HepG2 (cell line): Measurements from ENCODE around the gene PRR15L. TPM values are rescaled to one million over a fixed set of nuclear protein-coding genes. Genes with fewer than 3 reads are reported as not detected.
A peak's percentile ranks its signal among the peaks of the same experiment; 100 is the strongest.

Experiments used
- ARNT ChIP-seq: fragments of 450-650 bp; IDR thresholded peaks from 2 replicates; pipeline ENCODE4 v1.6.1; 2017
- BRCA1 ChIP-seq: sonication (generic); formaldehyde crosslinking; IDR thresholded peaks from 2 replicates; pipeline ENCODE4 v1.4.0; 2020; ENCODE audit warnings: missing genetic modification reagents
- CENPX ChIP-seq: sonication (generic); formaldehyde crosslinking; IDR thresholded peaks from 2 replicates; pipeline ENCODE4 v1.9.0; 2021; ENCODE audit warnings: mild to moderate bottlenecking, missing genetic modification reagents, moderate library complexity
- ISL2 ChIP-seq: sonication (generic); formaldehyde crosslinking; IDR thresholded peaks from 2 replicates; pipeline ENCODE4 v1.5.0; 2020; ENCODE audit warnings: missing genetic modification reagents
- KLF6 ChIP-seq: IDR thresholded peaks from 2 replicates; pipeline ENCODE4 v1.8.0; 2016; ENCODE audit warnings: missing biosample characterization, missing genetic modification reagents
- NKX3-1 ChIP-seq: sonication (generic); formaldehyde crosslinking; IDR thresholded peaks from 2 replicates; pipeline ENCODE4 v1.5.0; 2020; ENCODE audit warnings: missing genetic modification reagents
- NONO ChIP-seq, 2 experiments: fragments of 450-650 bp in 1 of 2; sonication (generic) in 1 of 2; formaldehyde crosslinking in 1 of 2; IDR thresholded peaks in 1 of 2; conservative IDR thresholded peaks in 1 of 2; 2 replicates each; pipeline versions ENCODE4 v1.6.1 to v1.8.0; 2017 to 2022; ENCODE audit warnings: mild to moderate bottlenecking in 1 of 2, missing genetic modification reagents in 1 of 2, moderate library complexity in 1 of 2
- PLSCR1 ChIP-seq: sonication (generic); formaldehyde crosslinking; IDR thresholded peaks from 2 replicates; pipeline ENCODE4 v1.5.0; 2020; ENCODE audit warnings: missing genetic modification reagents, mild to moderate bottlenecking, borderline replicate concordance
- REL ChIP-seq: sonication (generic); formaldehyde crosslinking; conservative IDR thresholded peaks from 2 replicates; pipeline ENCODE4 v1.8.0; 2022; ENCODE audit warnings: mild to moderate bottlenecking, missing genetic modification reagents, moderate library complexity
- SAFB2 ChIP-seq: sonication (generic); formaldehyde crosslinking; IDR thresholded peaks from 2 replicates; pipeline ENCODE4 v1.5.1; 2020; ENCODE audit warnings: missing genetic modification reagents, low read depth, mild to moderate bottlenecking, borderline replicate concordance
- SALL1 ChIP-seq: sonication (generic); formaldehyde crosslinking; IDR thresholded peaks from 2 replicates; pipeline ENCODE4 v1.8.0; 2022; ENCODE audit warnings: mild to moderate bottlenecking, missing genetic modification reagents
- SAP130 ChIP-seq: IDR thresholded peaks from 2 replicates; pipeline ENCODE4 v1.6.1; 2016; ENCODE audit warnings: low read depth
- SKI ChIP-seq: fragments of 450-650 bp; IDR thresholded peaks from one replicate; pipeline ENCODE4 v1.6.1; 2018; ENCODE audit warnings: mild to moderate bottlenecking; ENCODE audit not compliant: partially characterized antibody
- SRSF1 ChIP-seq: fragments of 200-400 bp; formaldehyde crosslinking; optimal IDR thresholded peaks from 2 replicates; pipeline ENCODE3; 2017; ENCODE audit warnings: mild to moderate bottlenecking, low read depth, low read length, moderate library complexity
- ZFP90 ChIP-seq: sonication (generic); formaldehyde crosslinking; IDR thresholded peaks from 2 replicates; pipeline ENCODE4 v1.8.0; 2022; ENCODE audit warnings: missing genetic modification reagents, mild to moderate bottlenecking, inconsistent platforms, borderline replicate concordance
- ZNF432 ChIP-seq: sonication (generic); formaldehyde crosslinking; IDR thresholded peaks from 2 replicates; pipeline ENCODE4 v1.5.0; 2020; ENCODE audit warnings: missing genetic modification reagents, mild to moderate bottlenecking, borderline replicate concordance
- ZNF441 ChIP-seq: sonication (generic); formaldehyde crosslinking; IDR thresholded peaks from 2 replicates; pipeline ENCODE4 v1.7.0; 2021; ENCODE audit warnings: missing genetic modification reagents, borderline replicate concordance
- ZNF543 ChIP-seq: sonication (generic); formaldehyde crosslinking; IDR thresholded peaks from 2 replicates; pipeline ENCODE4 v1.4.0; 2020; ENCODE audit warnings: mild to moderate bottlenecking, missing genetic modification reagents
- ZNF891 ChIP-seq: sonication (generic); formaldehyde crosslinking; IDR thresholded peaks from 2 replicates; pipeline ENCODE4 v1.5.0; 2020; ENCODE audit warnings: mild to moderate bottlenecking, missing genetic modification reagents
- polyA plus RNA-seq, 8 experiments: library from polyadenylated mRNA; depleted of rRNA in 3 of 8; stranded (reverse) in 7 of 8; unstranded in 1 of 8; fragments of >200 nt; fragmentation: Illumina TruSeq in 4 of 8; extraction: Trizol in 4 of 8; gene quantifications; 2 replicates each; pipeline versions ENCODE4 v1.2.1 to v1.2.3, GENCODE V29; 2011 to 2016; ENCODE audit warnings: low read depth in 4 of 8, missing spikeins in 1 of 8, mixed read lengths in 1 of 8; ENCODE audit not compliant: insufficient read depth in 1 of 8
- total RNA-seq, 5 experiments: library from RNA; depleted of rRNA; stranded (reverse); fragments of >200 nt; fragmentation: Illumina TruSeq; extraction: Trizol; gene quantifications; 2 replicates each; pipeline ENCODE4 v1.2.3, GENCODE V29; 2016; ENCODE audit warnings: low read depth in 1 of 5
- TF ChIP-seq, protein P1 (sequence below): IDR thresholded peaks from 2 replicates; pipeline ENCODE4 v1.6.1; 2016; ENCODE audit warnings: low read depth, missing genetic modification reagents, missing compliant biosample characterization
- TF ChIP-seq, protein P2 (sequence below): sonication (generic); formaldehyde crosslinking; IDR thresholded peaks from 2 replicates; pipeline ENCODE4 v1.5.0; 2020; ENCODE audit warnings: missing genetic modification reagents
- TF ChIP-seq, protein P3 (sequence below): sonication (generic); formaldehyde crosslinking; IDR thresholded peaks from 2 replicates; pipeline ENCODE4 v1.4.0; 2020; ENCODE audit warnings: low read depth, mild to moderate bottlenecking, missing genetic modification reagents

Gene PRR15L
- total and polyA plus RNA-seq, 2 of the 13 experiments (the other 11 are each of a cell fraction or from before 2014, with no cell fraction given) = 0.44 to 2.0 TPM

DNA sequence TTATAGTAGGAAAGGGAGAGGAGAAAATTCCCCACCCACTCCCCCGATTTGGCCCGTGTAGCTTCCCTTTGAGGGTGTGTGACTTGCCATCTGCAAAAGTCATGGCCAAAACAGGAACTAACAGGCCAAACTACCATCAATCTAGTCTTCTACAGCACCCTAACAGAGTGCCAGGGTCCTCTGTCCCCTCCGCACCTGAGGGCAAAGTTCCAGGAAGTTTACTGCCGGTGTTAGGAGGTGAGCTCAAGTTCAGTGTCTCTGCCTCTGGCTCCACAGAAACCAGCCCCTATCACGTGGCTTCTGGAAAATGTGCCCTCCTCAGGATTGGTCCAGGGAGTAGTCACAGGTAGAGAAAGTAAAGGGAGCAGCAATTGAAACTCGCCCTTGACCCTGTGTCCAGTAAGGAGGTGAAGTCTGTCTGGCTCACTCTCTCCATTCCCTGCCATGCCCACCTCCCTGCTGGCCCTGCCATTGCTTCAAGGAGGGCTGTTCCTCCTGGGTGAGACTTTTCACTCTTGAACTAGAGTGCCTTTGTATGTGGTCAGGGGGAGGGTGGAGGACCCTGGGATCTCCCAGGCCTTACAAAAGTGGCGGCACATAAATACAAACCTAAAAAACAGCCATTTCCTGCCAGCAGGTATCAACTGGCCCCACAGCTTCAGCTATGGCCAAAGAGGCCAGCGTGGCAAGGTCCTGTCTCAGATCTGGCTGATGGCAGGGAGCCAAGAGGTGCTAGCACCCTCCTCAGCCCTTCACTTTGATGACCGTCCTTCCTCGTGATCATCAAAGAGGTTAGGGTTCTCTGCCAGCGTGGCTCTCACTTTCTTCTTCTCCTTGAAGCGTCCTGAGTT, 5.3 kb downstream of the PRR15L start (continued):
- TF ChIP-seq BRCA1 (CRISPR knock-in tag) (no peak), PLSCR1 (CRISPR knock-in tag) (no peak), REL (CRISPR knock-in tag) (no peak), ZNF432 (CRISPR knock-in tag) (no peak), ZFP90 (CRISPR knock-in tag) (peak; percentile 74; the same call in 1 of the 2 replicates), ARNT (no peak), ISL2 (CRISPR knock-in tag) (peak; percentile 60), SAP130 (CRISPR knock-in tag) (peak; percentile 90), SALL1 (CRISPR knock-in tag) (peak; percentile 91), ZNF441 (CRISPR knock-in tag) (peak; percentile 87; the same call in 1 of the 2 replicates), KLF6 (CRISPR knock-in tag) (0 out of 2 replicates have a peak, but pooled peaks have one; percentile 31), CENPX (CRISPR knock-in tag) (no peak), NONO (IDR thresholded peaks at IDR 0.05) (no peak), NONO (CRISPR knock-in tag; conservative IDR thresholded peaks at IDR 0.05) (peak; percentile 58; the same call in 1 of the 2 replicates), NKX3-1 (no peak), SAFB2 (CRISPR knock-in tag) (no peak), SRSF1 (no peak), SKI (peak; percentile 86), ZNF891 (CRISPR knock-in tag) (no peak), ZNF543 (CRISPR knock-in tag) (no peak)
- TF ChIP-seq, protein P1, sequence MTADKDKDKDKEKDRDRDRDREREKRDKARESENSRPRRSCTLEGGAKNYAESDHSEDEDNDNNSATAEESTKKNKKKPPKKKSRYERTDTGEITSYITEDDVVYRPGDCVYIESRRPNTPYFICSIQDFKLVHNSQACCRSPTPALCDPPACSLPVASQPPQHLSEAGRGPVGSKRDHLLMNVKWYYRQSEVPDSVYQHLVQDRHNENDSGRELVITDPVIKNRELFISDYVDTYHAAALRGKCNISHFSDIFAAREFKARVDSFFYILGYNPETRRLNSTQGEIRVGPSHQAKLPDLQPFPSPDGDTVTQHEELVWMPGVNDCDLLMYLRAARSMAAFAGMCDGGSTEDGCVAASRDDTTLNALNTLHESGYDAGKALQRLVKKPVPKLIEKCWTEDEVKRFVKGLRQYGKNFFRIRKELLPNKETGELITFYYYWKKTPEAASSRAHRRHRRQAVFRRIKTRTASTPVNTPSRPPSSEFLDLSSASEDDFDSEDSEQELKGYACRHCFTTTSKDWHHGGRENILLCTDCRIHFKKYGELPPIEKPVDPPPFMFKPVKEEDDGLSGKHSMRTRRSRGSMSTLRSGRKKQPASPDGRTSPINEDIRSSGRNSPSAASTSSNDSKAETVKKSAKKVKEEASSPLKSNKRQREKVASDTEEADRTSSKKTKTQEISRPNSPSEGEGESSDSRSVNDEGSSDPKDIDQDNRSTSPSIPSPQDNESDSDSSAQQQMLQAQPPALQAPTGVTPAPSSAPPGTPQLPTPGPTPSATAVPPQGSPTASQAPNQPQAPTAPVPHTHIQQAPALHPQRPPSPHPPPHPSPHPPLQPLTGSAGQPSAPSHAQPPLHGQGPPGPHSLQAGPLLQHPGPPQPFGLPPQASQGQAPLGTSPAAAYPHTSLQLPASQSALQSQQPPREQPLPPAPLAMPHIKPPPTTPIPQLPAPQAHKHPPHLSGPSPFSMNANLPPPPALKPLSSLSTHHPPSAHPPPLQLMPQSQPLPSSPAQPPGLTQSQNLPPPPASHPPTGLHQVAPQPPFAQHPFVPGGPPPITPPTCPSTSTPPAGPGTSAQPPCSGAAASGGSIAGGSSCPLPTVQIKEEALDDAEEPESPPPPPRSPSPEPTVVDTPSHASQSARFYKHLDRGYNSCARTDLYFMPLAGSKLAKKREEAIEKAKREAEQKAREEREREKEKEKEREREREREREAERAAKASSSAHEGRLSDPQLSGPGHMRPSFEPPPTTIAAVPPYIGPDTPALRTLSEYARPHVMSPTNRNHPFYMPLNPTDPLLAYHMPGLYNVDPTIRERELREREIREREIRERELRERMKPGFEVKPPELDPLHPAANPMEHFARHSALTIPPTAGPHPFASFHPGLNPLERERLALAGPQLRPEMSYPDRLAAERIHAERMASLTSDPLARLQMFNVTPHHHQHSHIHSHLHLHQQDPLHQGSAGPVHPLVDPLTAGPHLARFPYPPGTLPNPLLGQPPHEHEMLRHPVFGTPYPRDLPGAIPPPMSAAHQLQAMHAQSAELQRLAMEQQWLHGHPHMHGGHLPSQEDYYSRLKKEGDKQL (CRISPR knock-in tag) = no peak
- TF ChIP-seq, protein P2, sequence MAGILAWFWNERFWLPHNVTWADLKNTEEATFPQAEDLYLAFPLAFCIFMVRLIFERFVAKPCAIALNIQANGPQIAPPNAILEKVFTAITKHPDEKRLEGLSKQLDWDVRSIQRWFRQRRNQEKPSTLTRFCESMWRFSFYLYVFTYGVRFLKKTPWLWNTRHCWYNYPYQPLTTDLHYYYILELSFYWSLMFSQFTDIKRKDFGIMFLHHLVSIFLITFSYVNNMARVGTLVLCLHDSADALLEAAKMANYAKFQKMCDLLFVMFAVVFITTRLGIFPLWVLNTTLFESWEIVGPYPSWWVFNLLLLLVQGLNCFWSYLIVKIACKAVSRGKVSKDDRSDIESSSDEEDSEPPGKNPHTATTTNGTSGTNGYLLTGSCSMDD (CRISPR knock-in tag) = no peak
- TF ChIP-seq, protein P3, sequence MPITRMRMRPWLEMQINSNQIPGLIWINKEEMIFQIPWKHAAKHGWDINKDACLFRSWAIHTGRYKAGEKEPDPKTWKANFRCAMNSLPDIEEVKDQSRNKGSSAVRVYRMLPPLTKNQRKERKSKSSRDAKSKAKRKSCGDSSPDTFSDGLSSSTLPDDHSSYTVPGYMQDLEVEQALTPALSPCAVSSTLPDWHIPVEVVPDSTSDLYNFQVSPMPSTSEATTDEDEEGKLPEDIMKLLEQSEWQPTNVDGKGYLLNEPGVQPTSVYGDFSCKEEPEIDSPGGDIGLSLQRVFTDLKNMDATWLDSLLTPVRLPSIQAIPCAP (CRISPR knock-in tag) = no peak
